SK-N-SH treated with all-trans-retinoic acid at 6 μM for 48 hours (cell line): ENCODE measurements around the gene HRAS.

ENCODE experiments used
- ATAC-seq: fragments of 200-7000 bp; cut with Tn5 transposase; 3 replicates; pipeline ENCODE4 v1.9.1; 2020; ENCODE audit warnings: mild to moderate bottlenecking, moderate library complexity
- ARNTL ChIP-seq: fragments of 450-650 bp; formaldehyde crosslinking; IDR thresholded peaks from 2 replicates; pipeline ENCODE4 v1.5.0; 2020; ENCODE audit warnings: low read depth, mild to moderate bottlenecking, moderate library complexity, borderline replicate concordance
- BACH2 ChIP-seq: fragments of 250-450 bp; sonication (Bioruptor Pico); IDR thresholded peaks from 2 replicates; pipeline ENCODE4 v1.9.0; 2021; ENCODE audit warnings: mild to moderate bottlenecking, borderline replicate concordance
- ESRRG ChIP-seq: fragments of 250-450 bp; sonication (Bioruptor Pico); IDR thresholded peaks from 2 replicates; pipeline ENCODE4 v1.6.1; 2021; ENCODE audit warnings: mild to moderate bottlenecking
- ISL1 ChIP-seq: fragments of 250-450 bp; sonication (Bioruptor Pico); IDR thresholded peaks from 2 replicates; pipeline ENCODE4 v2.1.2; 2022; ENCODE audit warnings: mild to moderate bottlenecking, moderate library complexity
- OSR1 ChIP-seq: fragments of 250-450 bp; sonication (Bioruptor Pico); IDR thresholded peaks from 2 replicates; pipeline ENCODE4 v1.8.0; 2022; ENCODE audit warnings: moderate library complexity, mild to moderate bottlenecking, inconsistent platforms
- PATZ1 ChIP-seq: fragments of 250-450 bp; sonication (Bioruptor Pico); IDR thresholded peaks from 2 replicates; pipeline ENCODE4 v1.8.0; 2020; ENCODE audit warnings: mild to moderate bottlenecking, moderate library complexity, borderline replicate concordance
- PPARA ChIP-seq: fragments of 250-450 bp; sonication (Bioruptor Pico); IDR thresholded peaks from 2 replicates; pipeline ENCODE4 v1.5.0; 2020; ENCODE audit warnings: mild to moderate bottlenecking, borderline replicate concordance
- RARB ChIP-seq: fragments of 250-450 bp; sonication (Bioruptor Pico); IDR thresholded peaks from 2 replicates; pipeline ENCODE4 v1.8.0; 2021; ENCODE audit warnings: mild to moderate bottlenecking, moderate library complexity
- SNAI2 ChIP-seq: fragments of 250-450 bp; sonication (Bioruptor Pico); IDR thresholded peaks from 2 replicates; pipeline ENCODE4 v1.5.0; 2020; ENCODE audit warnings: mild to moderate bottlenecking, moderate library complexity
- TOX ChIP-seq: fragments of 250-450 bp; sonication (Bioruptor Pico); IDR thresholded peaks from 2 replicates; pipeline ENCODE4 v1.8.0; 2021; ENCODE audit warnings: mild to moderate bottlenecking, moderate library complexity, borderline replicate concordance
- ZC3H10 ChIP-seq: fragments of 250-450 bp; sonication (Bioruptor Pico); IDR thresholded peaks from 2 replicates; pipeline ENCODE4 v1.5.1; 2021; ENCODE audit warnings: mild to moderate bottlenecking, moderate library complexity
- ZFP3 ChIP-seq: fragments of 250-450 bp; sonication (Bioruptor Pico); IDR thresholded peaks from 2 replicates; pipeline ENCODE4 v1.5.0; 2020; ENCODE audit warnings: mild to moderate bottlenecking, moderate library complexity
- ZFP30 ChIP-seq: fragments of 450-650 bp; formaldehyde crosslinking; IDR thresholded peaks from 2 replicates; pipeline ENCODE4 v1.5.0; 2022; ENCODE audit warnings: mild to moderate bottlenecking, moderate library complexity
- ZNF565 ChIP-seq: fragments of 450-650 bp; formaldehyde crosslinking; conservative IDR thresholded peaks from 2 replicates; pipeline ENCODE4 v1.5.0; 2020; ENCODE audit warnings: low read depth, mild to moderate bottlenecking, moderate library complexity
- ZNF70 ChIP-seq: fragments of 450-650 bp; formaldehyde crosslinking; IDR thresholded peaks from 2 replicates; pipeline ENCODE4 v1.5.0; 2020; ENCODE audit warnings: mild to moderate bottlenecking, moderate library complexity
- ZNF8 ChIP-seq: fragments of 450-650 bp; formaldehyde crosslinking; IDR thresholded peaks from 2 replicates; pipeline ENCODE4 v1.5.0; 2020; ENCODE audit warnings: mild to moderate bottlenecking, moderate library complexity
- TF ChIP-seq, protein P1 (sequence below): fragments of 250-450 bp; sonication (Bioruptor Pico); IDR thresholded peaks from 2 replicates; pipeline ENCODE4 v1.8.0; 2021; ENCODE audit warnings: low read depth, mild to moderate bottlenecking, moderate library complexity, borderline replicate concordance
- TF ChIP-seq, protein P2 (sequence below): fragments of 250-450 bp; sonication (Bioruptor Pico); IDR thresholded peaks from 2 replicates; pipeline ENCODE4 v1.5.1; 2020; ENCODE audit warnings: low read depth, mild to moderate bottlenecking, moderate library complexity
- TF ChIP-seq, protein P3 (sequence below): fragments of 250-450 bp; sonication (Bioruptor Pico); IDR thresholded peaks from 2 replicates; pipeline ENCODE4 v1.5.1; 2021; ENCODE audit warnings: mild to moderate bottlenecking, moderate library complexity

Gene HRAS

DNA sequence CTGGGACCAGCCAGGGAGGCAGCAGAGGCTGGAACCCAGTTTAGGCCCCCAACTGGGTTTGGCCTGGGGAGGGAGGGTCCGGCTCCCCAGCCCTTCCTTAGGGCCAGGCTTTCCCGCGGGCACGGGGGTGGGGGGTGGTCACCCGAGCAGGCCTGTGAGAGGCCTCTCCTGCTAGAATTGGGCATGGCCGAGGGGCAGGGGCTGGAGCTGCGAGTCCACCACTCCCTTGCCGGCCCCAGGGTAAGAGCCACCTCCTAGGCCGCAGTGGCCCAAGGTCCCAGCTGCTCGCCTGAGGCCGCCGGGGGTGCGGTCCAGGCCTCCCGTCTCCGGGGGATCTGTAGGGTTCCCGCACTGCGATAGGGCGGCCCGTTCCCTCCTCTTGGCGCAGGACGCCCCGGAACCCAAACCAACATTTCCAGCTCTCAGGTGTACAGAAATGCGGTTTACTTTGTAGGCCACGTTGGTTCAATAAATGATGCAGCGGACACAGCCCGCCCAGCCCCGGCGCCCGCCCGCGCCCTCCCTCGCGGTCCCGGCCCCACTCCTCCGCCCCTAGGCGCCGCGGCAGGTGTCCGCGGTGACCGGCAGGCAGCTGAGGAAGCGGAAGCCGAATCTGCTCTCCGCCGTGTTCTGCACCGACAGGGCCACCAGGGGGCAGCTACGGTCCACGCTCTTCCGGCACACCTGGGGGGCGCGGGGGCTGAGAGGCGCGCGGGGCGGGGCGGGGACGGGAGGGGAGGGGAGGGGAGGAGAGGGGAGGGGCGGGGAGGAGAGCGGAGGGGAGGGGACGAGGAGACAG is 19.3 kb upstream of the HRAS start:
- TF ChIP-seq BACH2: no peak
- TF ChIP-seq SNAI2 (CRISPR knock-in tag): no peak
- TF ChIP-seq, protein P1, sequence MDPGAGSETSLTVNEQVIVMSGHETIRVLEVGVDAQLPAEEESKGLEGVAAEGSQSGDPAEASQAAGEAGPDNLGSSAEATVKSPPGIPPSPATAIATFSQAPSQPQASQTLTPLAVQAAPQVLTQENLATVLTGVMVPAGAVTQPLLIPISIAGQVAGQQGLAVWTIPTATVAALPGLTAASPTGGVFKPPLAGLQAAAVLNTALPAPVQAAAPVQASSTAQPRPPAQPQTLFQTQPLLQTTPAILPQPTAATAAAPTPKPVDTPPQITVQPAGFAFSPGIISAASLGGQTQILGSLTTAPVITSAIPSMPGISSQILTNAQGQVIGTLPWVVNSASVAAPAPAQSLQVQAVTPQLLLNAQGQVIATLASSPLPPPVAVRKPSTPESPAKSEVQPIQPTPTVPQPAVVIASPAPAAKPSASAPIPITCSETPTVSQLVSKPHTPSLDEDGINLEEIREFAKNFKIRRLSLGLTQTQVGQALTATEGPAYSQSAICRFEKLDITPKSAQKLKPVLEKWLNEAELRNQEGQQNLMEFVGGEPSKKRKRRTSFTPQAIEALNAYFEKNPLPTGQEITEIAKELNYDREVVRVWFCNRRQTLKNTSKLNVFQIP (CRISPR knock-in tag): no peak
- no peak for TF ChIP-seq ZC3H10 (CRISPR knock-in tag)
- TF ChIP-seq, protein P2, sequence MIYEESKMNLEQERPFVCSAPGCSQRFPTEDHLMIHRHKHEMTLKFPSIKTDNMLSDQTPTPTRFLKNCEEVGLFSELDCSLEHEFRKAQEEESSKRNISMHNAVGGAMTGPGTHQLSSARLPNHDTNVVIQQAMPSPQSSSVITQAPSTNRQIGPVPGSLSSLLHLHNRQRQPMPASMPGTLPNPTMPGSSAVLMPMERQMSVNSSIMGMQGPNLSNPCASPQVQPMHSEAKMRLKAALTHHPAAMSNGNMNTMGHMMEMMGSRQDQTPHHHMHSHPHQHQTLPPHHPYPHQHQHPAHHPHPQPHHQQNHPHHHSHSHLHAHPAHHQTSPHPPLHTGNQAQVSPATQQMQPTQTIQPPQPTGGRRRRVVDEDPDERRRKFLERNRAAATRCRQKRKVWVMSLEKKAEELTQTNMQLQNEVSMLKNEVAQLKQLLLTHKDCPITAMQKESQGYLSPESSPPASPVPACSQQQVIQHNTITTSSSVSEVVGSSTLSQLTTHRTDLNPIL (CRISPR knock-in tag): no peak
- no peak for TF ChIP-seq ZNF565 (CRISPR knock-in tag)
- no peak for TF ChIP-seq PPARA (CRISPR knock-in tag)
- TF ChIP-seq, protein P3, sequence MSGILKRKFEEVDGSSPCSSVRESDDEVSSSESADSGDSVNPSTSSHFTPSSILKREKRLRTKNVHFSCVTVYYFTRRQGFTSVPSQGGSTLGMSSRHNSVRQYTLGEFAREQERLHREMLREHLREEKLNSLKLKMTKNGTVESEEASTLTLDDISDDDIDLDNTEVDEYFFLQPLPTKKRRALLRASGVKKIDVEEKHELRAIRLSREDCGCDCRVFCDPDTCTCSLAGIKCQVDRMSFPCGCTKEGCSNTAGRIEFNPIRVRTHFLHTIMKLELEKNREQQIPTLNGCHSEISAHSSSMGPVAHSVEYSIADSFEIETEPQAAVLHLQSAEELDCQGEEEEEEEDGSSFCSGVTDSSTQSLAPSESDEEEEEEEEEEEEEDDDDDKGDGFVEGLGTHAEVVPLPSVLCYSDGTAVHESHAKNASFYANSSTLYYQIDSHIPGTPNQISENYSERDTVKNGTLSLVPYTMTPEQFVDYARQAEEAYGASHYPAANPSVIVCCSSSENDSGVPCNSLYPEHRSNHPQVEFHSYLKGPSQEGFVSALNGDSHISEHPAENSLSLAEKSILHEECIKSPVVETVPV: no peak
- no peak for TF ChIP-seq TOX (CRISPR knock-in tag)
- no peak for TF ChIP-seq PATZ1 (CRISPR knock-in tag)
- no peak for TF ChIP-seq ESRRG (CRISPR knock-in tag)
- no peak for TF ChIP-seq RARB (CRISPR knock-in tag)
- no peak for TF ChIP-seq ZNF8
- TF ChIP-seq OSR1 (CRISPR knock-in tag): no peak
- TF ChIP-seq ZNF70 (CRISPR knock-in tag): no peak
- TF ChIP-seq ZFP30 (CRISPR knock-in tag): no peak
- TF ChIP-seq ISL1 (CRISPR knock-in tag): no peak
- ATAC-seq: peak; percentile 67

GRCh38 chr11:553988-554340 is 18.6 kb upstream of the HRAS start:
- no peak; the same call in 2 of the 3 replicates for ATAC-seq
- TF ChIP-seq ZNF8 (no peak), BACH2 (no peak)

DNA sequence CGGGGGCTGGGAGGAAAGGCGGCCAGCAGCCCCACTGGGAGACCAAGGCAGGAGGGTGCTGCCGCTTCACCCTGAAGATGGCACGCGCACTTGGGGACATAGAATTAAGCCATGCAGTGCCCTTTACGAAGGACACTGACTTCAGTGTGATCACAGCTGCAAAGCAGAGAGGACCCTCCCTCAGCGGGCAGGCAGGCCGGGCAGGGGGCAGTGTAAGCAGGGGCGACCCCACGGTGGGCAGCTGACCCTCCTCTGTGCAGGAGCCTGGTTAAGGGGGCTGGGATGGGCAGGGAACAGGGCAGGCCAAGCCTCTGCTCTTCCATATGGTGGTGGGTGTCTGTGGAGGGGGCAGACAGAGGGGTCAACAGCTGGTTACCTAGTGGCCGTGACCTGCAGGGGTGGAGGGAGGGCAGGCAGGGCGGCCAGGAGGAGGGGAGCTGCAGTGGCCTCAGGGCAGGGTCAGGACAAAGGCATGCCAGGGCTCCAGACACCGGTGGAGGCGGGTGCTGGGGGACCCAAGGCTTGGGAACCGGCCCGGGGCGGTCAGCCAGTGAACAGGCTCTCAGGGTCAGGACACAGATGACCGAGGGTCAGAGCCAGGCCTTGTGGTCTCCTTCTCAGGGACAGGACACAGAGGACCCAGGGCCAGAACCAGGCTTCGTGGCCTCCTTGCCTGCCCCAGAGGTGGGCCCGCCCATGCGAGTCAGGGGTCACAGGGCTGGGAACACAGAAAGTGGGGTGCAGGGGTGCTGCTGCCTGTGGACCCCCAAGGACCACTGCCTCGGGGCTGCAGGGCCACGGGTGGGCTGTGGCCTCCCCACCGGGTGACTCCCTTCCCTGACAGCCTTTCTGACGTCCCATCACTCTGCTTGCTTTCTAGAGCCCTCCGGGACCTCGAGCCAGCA is 18.0 kb upstream of the HRAS start:
- ATAC-seq: no peak
- no peak for TF ChIP-seq OSR1 (CRISPR knock-in tag)
- TF ChIP-seq ZFP3: no peak
- no peak for TF ChIP-seq ARNTL
- no peak for TF ChIP-seq ZNF70 (CRISPR knock-in tag)
- no peak for TF ChIP-seq BACH2
- TF ChIP-seq, protein P3: no peak
- no peak for TF ChIP-seq ZC3H10 (CRISPR knock-in tag)
- TF ChIP-seq ZFP30 (CRISPR knock-in tag): no peak
- no peak for TF ChIP-seq TOX (CRISPR knock-in tag)
- no peak for TF ChIP-seq ESRRG (CRISPR knock-in tag)
- no peak for TF ChIP-seq ISL1 (CRISPR knock-in tag)
